ENCODE measurements around the gene CC2D2A.

The CC2D2A gene

GRCh38 chr4:15459706-15460105, 10.0 kb upstream of the CC2D2A start:
- DNase-seq (ENCODE audit: low read depth in 2 of 3, low spot score in 2 of 3) = no peak

- DNase-seq (ENCODE audit: low read depth in 2 of 3, low spot score in 2 of 3) = no peak
Observed at GRCh38 chr4:15466596-15466995, 3.1 kb upstream of the CC2D2A start.

- no peak for DNase-seq (ENCODE audit: low read depth in 2 of 3, low spot score in 2 of 3)
Observed at GRCh38 chr4:15470128-15470475, 420 bp downstream of the CC2D2A start.

- no peak for DNase-seq (ENCODE audit: low read depth in 2 of 3, low spot score in 2 of 3)
Observed at GRCh38 chr4:15476396-15476795, 6.7 kb downstream of the CC2D2A start.

GRCh38 chr4:15478724-15479088, 9.0 kb downstream of the CC2D2A start:
- DNase-seq (ENCODE audit: low read depth in 2 of 3, low spot score in 2 of 3) = no peak

GRCh38 chr4:15479089-15479912, 9.6 kb downstream of the CC2D2A start:
- no peak for DNase-seq (ENCODE audit: low read depth in 2 of 3, low spot score in 2 of 3)

- no peak for DNase-seq (ENCODE audit: low read depth in 2 of 3, low spot score in 2 of 3)
Observed at GRCh38 chr4:15479913-15480185, 10.2 kb downstream of the CC2D2A start.

GRCh38 chr4:15481961-15482745, 12.5 kb downstream of the CC2D2A start:
- DNase-seq (ENCODE audit: low read depth in 2 of 3, low spot score in 2 of 3) = no peak

- DNase-seq (ENCODE audit: low read depth in 2 of 3, low spot score in 2 of 3) = no peak
Observed at GRCh38 chr4:15482842-15483241, 13.2 kb downstream of the CC2D2A start.

GRCh38 chr4:15488136-15488535, 18.5 kb downstream of the CC2D2A start:
- no peak for DNase-seq (ENCODE audit: low read depth in 2 of 3, low spot score in 2 of 3)

GRCh38 chr4:15488658-15489470, 19.2 kb downstream of the CC2D2A start:
- no peak for DNase-seq (ENCODE audit: low read depth in 2 of 3, low spot score in 2 of 3)

- DNase-seq (ENCODE audit: low read depth in 2 of 3, low spot score in 2 of 3) = no peak
Observed at GRCh38 chr4:15489551-15489950, 19.9 kb downstream of the CC2D2A start.

GRCh38 chr4:15493411-15493810, 23.7 kb downstream of the CC2D2A start:
- no peak for DNase-seq (ENCODE audit: low read depth in 2 of 3, low spot score in 2 of 3)

- no peak for DNase-seq (ENCODE audit: low read depth in 2 of 3, low spot score in 2 of 3)
Observed at GRCh38 chr4:15495621-15496020, 25.9 kb downstream of the CC2D2A start.

GRCh38 chr4:15498356-15498755, 28.7 kb downstream of the CC2D2A start:
- DNase-seq (ENCODE audit: low read depth in 2 of 3, low spot score in 2 of 3) = no peak

- no peak for DNase-seq (ENCODE audit: low read depth in 2 of 3, low spot score in 2 of 3)
Observed at GRCh38 chr4:15500701-15501100, 31.0 kb downstream of the CC2D2A start.

GRCh38 chr4:15501941-15502340, 32.3 kb downstream of the CC2D2A start:
- DNase-seq (ENCODE audit: low read depth in 2 of 3, low spot score in 2 of 3) = no peak

GRCh38 chr4:15502384-15502783, 32.7 kb downstream of the CC2D2A start:
- DNase-seq (ENCODE audit: low read depth in 2 of 3, low spot score in 2 of 3) = no peak

GRCh38 chr4:15504041-15504440, 34.4 kb downstream of the CC2D2A start:
- no peak for DNase-seq (ENCODE audit: low read depth in 2 of 3, low spot score in 2 of 3)

GRCh38 chr4:15506464-15506863, 36.8 kb downstream of the CC2D2A start:
- no peak for DNase-seq (ENCODE audit: low read depth in 2 of 3, low spot score in 2 of 3)

- DNase-seq (ENCODE audit: low read depth in 2 of 3, low spot score in 2 of 3) = no peak
Observed at GRCh38 chr4:15507679-15508078, 38.0 kb downstream of the CC2D2A start.

GRCh38 chr4:15510961-15511360, 41.3 kb downstream of the CC2D2A start:
- no peak for DNase-seq (ENCODE audit: low read depth in 2 of 3, low spot score in 2 of 3)
